ENCODE data around the gene PTPRD.
"Not testable (repeated sequence)": the region's sequence is repeated elsewhere in the genome, so short reads cannot be mapped to it uniquely, and the experiment has no call there.

The PTPRD gene

DNA sequence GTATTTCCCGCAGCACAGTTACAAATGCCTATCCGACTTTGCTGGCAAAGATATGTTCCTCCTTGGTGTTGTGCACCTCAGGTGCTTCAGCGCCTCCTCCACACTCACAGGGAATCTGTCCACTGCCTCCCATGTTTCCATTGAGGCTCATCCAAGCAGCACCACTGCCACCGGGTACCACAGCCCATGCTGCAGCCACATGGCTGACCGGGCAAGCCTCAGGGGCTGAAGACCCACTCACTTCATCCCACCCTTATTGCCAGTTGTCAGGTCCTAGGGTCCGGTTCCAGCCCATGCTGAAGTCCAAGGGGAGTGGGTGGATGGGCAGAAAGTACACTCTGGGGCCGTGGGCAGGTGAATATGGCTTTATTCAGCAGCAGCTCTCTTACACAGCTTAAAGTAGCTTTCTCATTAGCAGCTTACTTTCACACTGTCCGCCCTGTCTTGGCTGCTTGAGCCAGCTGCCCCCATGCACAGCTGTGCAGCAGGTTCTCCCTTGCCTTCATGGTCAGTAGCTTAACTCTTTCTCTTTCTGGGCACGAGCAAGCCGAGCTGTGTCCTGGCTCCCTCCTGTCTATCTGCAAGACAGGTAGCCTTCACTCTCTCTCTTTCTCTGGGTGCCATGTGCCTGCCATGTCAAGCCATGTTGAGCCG, 1052.3 kb downstream of the PTPRD start:
- DNase-seq: no peak

DNA sequence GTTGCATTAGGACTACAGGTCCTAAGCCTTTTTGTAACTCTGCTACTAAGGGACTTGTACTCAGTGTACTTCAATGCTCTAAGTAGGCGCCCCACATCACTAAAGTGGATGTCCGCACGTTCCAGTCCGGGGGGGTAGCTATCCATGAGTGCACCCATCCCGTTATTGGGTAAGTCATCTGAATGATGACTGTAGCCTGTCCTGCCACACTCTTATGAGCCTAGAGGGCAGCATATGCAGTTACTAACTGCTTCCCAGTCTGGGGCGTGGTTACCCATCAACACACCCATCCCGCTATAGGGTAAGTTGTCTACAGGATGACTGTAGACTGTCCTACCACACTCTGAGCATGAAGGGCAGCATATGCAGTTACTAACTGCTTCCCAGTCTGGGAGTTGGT, 1053.9 kb downstream of the PTPRD start:
- no peak for DNase-seq

DNA sequence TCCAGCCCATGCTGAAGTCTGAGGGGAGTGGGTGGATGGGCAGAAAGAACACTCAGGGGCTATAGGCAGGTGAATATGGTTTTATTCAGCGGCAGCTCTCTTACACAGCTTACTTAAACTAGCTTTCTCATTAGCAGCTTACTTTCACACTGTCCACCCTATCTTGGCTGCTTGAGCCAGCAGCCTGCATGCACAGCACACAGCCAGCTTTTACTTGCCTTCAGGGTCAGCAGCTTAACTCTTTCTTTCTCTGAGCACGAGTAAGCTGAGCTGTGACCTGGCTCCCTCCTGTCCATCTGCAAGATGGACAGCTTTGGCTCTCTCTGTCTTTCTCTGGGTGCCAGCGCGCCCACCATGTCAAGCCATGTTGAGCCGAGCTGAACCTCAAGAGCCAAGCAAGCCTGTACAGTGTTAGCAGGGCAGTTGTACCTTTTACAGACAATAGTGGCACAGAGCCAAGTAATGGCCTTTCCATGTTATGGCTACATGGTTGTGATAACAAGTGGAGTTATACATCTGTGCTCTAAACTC, 1054.9 kb downstream of the PTPRD start:
- no peak for DNase-seq

DNA sequence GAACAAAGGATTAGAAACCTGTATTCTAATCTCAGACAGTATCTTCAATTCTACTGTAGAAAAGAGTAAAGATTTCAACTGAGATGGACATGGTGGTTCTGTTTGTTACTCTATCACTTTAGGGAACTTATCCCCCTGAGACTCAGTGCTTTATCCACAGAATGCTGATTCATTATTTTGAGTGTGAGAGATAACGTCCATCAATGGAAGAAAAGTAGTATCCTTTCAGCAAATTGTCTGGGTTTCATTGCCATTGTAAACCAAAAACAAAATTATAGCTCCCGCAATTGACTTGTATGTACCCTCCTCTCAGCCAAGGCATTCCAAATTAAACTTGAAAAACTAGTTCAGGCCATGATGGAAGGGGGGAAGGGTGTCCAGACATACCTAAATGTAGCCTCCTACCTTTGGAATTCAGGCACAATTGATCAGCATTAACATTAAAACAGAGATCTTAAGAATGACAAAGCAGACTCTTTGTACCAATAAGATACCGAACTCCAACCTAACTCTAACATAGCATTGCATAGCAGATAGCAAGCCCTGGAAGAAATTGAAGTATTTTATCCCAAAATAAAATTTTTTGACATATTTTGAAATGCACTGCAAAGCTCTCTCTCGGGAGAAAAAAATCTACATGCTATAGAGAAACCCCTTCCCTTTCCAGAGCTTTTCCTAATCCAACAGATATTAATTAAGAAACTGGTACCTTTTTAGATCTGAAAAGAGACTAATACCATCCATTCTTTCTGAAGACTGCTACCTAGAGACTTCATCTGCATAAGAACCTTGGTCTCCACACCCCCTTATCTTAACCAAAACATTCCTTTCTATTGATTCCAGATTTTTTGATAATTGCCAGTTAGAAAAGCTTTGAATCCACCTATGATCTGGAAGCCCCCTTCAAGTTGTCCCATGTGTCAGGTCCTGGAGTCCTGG, 1055.7 kb downstream of the PTPRD start:
- no peak for DNase-seq

DNA sequence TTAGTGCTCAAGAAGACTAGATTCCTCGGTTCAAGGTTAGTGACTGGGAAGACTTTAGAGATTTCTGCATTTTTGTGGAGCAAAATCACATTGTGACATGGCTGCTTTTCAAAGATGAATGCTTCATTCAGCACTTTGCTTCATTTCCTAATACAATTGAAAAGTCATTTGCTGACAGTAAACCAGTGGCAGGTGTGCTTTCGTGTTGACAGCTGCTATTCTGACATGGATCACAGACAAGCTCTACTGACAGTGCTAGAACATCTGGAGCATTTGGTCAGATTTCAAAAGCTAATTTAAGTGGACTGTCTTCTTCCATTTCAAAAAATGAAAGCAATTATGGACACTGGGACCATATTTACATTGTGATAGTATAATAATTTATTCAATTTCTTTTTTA, 1060.1 kb downstream of the PTPRD start:
- DNase-seq: no peak

DNA sequence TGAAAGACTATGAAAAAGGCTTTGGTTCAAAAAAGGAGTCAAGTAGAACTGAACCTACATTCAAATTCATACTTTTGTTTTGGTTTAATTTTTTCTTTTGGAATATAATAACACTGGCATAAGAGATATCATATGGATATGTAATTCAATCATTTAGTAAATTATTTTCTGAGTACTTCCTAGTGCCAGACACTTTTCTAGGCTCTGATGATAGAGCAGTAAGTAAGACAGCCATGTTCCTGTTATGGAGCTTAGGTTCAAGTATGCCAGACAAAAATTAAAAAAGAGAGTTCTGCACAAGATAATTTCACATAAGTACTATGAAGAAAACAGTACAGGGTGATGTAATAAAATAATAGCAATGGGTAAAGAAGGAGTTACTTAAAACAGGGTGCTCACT, 1074.0 kb downstream of the PTPRD start:
- no peak for DNase-seq

DNA sequence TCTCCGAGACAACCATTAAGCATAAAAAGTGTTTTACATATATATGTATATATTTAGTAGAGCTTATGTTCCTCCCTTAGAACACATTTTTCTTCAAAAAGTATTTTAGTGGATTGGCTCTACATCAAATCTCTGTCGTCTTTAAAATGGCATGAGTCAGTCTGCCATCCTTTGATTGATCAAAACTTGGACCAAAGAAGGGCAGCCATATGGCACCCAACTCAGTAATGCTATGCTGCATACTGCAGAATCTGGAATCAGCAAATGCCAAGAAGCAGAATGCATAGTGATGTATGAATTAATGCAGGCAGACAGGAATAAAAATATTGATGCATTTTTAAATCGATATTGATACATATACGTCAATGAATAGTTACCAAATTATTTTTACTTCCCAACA, 1074.4 kb downstream of the PTPRD start:
- DNase-seq: no peak

DNA sequence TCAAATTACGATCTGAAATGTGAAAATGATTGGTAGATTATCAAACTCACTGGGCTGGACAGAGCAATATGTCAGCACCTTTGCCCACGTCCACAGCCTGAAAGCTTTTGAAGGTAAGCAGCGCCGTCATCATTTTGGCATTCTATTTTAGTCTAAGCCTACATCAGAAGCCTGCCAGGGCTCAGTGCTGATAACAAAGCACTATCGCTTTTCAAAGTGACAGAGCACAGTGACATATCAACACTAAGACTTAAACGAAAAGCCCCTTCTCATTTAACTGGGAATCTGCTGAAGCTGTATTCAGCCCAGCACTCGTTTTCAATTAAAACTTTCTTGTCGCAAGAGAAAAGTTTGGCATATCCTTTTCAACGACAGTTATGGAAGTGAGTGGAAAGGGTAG, 1076.3 kb downstream of the PTPRD start:
- DNase-seq: no peak

DNA sequence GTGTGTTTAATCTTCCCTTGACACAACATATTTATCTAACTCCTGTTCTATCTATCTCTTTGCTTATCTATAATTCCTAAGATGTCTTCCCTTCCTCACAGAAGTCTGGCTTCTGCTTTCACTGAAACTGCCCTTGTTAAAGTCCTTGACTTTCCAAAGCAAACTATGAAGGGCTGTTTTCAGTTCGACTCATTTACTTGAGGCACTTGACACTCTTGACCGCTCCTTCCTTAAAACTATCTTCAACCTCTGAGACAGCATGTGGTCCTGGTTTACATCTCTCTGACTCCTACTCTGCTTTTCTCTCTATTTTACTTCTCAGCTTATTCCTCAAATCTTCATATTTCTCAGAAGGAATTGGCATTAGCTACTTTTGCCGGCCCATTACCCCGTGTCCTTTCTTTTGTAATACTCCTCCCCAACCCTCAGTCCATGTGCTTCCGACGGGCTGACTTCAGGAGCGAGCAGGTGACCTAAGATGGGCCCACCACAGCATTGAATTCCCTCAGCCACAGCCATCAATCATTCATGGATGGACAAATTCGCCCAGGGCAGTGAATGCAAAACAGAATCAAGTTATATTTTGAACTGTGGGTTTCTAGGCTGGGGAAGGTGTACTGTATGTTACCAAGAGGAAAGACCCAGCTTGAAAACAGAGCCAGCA, 1089.2 kb downstream of the PTPRD start:
- DNase-seq: no peak

DNA sequence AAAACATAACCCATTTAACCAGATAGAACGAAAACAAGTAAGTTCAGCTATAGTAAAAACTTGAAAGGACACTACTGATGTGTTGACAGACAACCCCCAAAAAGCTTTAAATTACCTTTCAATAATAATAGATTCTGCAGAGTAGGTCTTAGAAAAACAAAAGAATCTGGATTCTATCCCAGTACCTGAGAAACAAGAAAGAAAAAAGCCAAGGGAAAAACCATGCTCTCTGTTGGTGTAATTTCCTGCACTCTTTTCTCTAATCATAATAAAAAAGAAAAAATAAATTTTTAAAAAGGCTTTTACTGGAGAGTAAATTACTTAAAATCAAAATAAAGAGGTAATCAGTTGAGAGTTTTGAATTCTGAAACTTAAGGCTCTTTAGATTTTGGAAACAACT, 1090.4 kb downstream of the PTPRD start:
- no peak for DNase-seq

DNA sequence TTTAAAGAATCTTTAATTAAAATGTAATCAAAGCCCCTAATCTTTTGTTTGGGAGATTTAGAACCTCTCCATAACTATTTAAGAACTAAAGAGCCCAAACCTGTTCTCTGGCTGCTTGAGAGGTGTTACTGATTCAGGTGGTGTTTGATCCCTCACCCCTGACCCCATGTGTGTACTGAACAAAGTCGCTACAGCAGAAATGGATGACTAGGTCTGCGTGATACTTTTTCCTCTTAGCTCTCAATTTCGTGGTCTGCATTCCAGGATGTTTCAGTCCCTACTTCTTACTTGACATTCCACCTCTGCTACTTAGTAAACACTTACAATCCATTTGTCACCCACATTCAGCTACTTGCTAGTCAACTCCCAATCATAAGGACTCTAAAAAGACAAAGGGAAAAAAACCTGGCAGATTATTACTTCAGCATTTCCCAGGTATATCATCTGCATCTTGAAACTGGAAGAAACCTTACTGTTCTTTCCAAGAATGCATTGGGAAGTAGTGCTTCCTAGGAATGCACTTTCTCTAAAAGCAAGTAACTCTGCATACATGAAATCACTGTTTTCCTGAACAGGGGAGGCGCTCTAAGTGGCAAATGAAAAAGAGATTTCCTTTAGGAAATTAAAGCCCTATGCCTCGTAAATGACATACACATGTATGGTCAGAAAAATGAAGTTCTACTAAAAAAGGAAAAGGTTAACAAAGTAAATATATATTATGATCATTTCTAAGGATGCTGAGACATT, 1091.6 kb downstream of the PTPRD start:
- DNase-seq: no peak

DNA sequence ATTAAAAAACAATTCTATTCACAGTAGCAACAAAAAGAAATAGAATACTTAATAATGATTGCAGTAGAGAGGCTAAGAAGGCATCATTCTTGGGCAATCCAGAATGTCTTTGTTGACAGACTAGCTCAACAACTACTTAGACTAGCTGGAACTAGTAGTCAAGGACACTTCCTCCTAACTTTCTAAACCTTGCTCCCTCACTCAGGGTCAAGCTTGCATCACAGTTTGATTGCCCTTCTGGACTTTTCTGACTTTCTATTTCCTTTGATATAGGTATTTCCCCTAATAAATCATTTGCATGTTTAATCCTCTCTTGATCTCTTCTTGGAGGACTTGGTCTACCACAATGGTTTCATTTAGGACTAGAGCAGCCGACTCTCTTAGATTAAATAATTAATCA, 1107.9 kb downstream of the PTPRD start:
- DNase-seq: no peak

DNA sequence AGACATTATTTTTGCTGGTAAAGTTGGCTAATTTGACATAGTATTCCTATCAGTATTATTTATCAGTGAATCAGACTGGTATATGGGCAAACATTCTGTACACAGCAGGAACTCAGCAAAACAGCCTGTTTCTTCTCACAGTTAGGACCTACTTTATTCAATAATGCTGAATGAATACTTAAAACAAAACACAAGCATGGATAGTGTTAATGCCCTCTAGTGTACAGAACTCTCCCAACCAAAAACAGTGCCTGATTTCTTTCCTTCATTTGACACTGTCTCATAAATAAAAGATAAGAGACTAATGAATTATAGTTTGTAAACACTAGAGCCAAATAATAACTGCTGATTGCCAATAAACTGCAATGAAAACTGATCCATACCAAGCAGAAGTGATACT, 1113.3 kb downstream of the PTPRD start:
- DNase-seq: no peak

DNA sequence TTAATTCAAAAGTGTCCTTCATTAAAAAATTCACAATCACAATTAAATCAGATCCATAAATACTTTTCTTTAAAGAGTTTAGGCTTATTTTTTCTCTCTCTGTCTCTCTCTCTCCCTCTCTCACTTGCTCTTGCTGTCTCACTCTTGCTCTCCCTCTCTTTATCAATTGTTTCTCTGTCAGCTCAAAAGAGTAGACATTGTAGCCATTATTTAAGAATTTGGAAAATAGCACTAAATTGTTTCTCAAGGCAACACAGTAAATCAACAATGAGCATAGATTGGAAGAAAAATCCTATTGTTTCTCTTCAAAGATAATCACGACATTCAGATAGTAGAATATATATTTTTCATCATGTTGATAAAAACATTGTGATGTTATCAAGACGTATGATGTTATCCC, 1114.0 kb downstream of the PTPRD start:
- no peak for DNase-seq

DNA sequence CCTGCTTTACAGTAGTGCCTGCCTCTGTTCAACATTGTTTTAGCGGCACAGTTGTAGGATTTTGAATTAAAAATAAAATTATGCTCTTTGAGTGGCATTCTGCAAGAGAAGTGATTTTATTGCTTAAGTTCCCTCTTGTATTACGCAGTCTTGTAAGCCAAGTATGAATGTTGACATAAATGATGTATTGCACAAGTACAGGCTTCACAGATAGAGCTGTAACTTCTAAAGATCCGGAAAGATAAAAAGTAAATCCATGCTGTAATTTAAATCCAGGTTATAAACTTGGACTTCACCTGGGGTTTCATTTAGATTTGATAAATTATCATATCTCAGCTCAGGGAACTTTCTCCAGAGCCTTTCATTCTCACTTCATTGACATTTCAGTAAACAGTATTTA, 1114.7 kb downstream of the PTPRD start:
- no peak for DNase-seq

DNA sequence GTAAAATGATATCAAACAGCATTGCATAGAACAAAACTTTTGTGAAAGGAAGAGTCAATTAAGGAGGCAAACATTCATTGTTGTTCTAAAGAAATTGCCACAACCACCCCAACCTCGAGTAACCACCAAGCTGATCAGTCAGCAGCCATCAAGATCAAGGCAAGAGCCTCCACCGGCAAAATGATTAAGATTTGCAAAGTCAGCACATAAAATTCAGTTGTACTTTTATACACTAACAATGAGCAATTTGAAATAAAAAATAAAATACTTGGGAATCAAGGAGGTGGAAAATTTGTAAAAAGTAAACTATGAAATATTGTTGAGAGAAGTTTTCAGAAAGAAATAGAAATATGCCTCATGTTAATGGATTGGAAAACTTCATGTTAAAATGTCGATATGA, 1118.5 kb downstream of the PTPRD start:
- DNase-seq: no peak

DNA sequence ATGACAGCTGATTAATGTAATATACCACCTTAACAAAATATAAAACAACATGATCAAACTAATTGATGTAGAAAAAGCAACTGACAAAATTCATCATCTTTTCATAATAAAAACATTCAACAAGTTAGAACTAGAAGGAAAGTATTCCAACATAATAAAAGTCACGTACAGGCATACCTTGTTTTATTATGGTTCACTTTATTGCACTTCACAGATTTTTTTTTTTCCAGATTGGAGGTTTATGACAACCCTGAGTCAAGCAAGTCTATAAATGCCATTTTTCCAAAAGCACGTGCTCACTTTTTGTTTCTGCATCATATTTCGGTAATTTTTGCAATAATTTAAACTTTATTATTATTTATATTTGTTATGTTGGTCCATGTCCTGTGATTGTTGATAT, 1120.3 kb downstream of the PTPRD start:
- no peak for DNase-seq

DNA sequence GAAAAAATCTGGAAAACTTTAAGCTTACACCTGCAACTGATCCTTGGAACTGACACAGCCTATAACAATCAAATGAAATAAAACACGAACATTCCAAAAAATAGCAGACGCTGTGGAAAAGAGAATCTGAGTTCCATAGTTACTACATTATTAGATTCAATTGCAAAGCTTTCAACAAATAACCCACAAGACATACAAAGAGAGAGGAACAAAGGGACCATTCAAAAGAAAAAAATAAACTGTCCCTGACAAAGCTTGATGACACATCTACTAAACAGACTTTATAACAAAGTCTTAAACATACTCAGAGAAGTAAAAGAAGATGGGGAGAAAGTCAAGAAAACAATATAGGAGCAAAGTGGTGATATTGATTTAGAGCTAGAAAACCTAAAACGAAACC, 1123.6 kb downstream of the PTPRD start:
- no peak for DNase-seq

DNA sequence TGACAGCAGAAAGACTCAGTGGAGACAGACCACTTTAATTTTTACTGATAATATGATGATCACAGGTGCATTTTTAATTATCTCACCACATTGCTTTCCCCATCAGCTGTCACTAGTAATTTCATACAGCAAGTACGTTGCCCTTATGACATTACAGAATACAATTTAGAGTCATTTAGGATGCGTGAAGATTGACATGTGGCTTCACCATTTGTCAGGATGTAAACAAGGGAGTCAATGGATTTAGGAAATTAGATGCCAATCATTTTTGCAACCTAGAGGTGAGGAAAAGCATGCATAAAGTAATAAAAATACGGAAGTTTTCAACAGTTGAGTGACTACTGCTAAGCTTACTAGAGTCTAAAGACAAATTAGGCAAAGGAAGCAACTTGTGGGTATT, 1129.6 kb downstream of the PTPRD start:
- no peak for DNase-seq

DNA sequence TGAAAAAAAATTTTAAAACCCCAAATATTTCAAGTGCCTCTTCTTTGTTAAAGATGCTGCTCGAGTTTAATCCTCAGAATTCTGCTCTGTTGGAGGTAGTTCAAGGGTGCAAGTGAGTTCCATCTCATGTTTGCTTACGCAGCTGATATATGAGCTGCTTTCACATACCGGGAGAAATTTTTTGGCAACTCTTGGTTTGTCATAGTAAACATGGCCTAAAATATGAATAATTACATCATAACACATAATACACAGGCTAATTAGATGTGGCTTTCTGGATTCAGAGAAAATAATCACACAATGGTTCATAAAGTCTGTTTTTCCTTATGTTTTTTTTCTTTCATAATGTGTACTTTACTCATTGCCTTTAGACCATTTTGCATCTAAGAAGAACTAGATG, 1134.1 kb downstream of the PTPRD start:
- no peak for DNase-seq

DNA sequence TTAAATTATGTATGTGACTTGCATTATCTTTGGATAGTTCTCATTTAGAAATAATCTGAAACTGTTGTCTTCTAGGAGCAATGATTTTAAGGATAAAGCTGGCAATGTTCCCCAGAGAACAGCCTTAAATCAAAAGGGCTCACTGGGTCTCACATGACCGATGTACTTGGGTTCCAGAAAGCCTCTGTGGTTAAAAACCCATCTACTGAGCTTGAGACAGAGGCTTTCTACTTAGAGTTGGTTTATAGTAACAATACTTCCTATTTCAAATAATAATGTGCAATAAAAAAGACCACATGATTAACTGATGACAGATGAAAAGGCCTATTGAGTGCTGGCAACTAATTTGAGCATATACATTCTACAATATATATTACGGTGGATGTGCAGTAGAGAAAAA, 1143.5 kb downstream of the PTPRD start:
- no peak for DNase-seq

DNA sequence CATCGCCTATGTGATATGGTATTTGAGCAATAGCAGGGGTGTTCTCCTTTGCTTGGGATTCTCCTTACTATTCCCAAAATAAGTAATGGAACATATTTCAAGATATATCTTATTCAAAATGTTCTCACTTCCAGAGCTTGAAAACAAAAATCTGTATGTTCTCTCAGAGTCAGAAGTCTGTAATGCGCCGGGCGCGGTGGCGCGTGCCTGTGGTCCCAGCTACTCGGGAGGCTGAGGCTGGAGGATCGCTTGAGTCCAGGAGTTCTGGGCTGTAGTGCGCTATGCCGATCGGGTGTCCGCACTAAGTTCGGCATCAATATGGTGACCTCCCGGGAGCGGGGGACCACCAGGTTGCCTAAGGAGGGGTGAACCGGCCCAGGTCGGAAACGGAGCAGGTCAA, 1170.9 kb downstream of the PTPRD start:
- DNase-seq: not testable (repeated sequence)

DNA sequence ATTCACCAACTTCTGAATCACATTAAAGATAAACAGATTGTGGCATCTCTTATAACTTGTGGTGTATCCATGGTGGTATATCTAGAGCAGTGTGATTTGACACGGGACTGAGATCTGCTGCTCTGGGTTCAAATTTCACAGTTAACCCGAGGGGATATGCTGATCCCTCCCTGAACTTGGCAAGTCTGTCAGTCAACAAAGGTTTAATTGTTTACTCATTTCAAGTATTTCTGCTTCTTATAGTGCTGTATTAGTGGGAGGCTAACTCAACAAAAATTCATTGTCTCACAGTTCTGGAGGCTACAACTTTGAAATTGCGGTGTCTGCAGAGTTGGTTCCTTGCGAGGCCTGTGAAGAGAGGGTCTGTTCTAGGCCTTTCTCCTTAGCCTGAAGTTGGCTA, 1175.2 kb downstream of the PTPRD start:
- no peak for DNase-seq
